OCI-LY7 (cell line): ENCODE measurements around the gene LRRC18. TPM values are rescaled to one million over a fixed set of nuclear protein-coding genes. Genes with fewer than 3 reads are reported as not detected.

Experiments used
- BruUV-seq: library from RNA; stranded (reverse); fragments of 400-500 nt; replicated peaks from 2 replicates; lab custom pipeline; 2021; lab: Mats Ljungman, UMichigan
- CTCF ChIA-PET: fragments of 300-600 bp; sonication (Branson Sonifier 250); formaldehyde crosslinking; loops from one replicate; lab custom pipeline; 2022; ENCODE audit warnings: antibody characterized with exemption; ENCODE audit not compliant: unreplicated experiment; lab: Charles Lee
- POLR2A ChIA-PET: fragments of 300-600 bp; sonication (Branson Sonifier 250); formaldehyde crosslinking; loops from one replicate; lab custom pipeline; 2022; ENCODE audit warnings: antibody characterized with exemption; lab: Charles Lee
- DNase-seq: peaks from one replicate; pipeline ENCODE4 v3.0.0-alpha.2; 2015; ENCODE audit warnings: low spot score
- H2AFZ ChIP-seq: fragments of 200-600 bp; sonication (generic), shearing (Covaris generic); 2 replicates; pipeline ENCODE4 v1.6.1; 2014; ENCODE audit warnings: mild to moderate bottlenecking, antibody characterized with exemption, low read length, moderate library complexity
- H3K27ac ChIP-seq: fragments of 200-600 bp; sonication (generic); 2 replicates; pipeline ENCODE4 v1.5.1; 2014; ENCODE audit warnings: mixed run types, low read depth, mild to moderate bottlenecking, moderate library complexity, low read length, inconsistent platforms; ENCODE audit not compliant: poor library complexity, severe bottlenecking
- H3K36me3 ChIP-seq: fragments of 200-600 bp; sonication (generic); 2 replicates; pipeline ENCODE4 v1.6.1; 2014; ENCODE audit warnings: mild to moderate bottlenecking, antibody characterized with exemption, low read length, moderate library complexity, mixed read lengths; ENCODE audit not compliant: insufficient read depth
- H3K4me1 ChIP-seq: fragments of 200-600 bp; sonication (generic); 2 replicates; pipeline ENCODE4 v1.5.1; 2014; ENCODE audit warnings: mild to moderate bottlenecking, low read length; ENCODE audit not compliant: insufficient read depth, poor library complexity, severe bottlenecking
- H3K4me2 ChIP-seq: fragments of 200-600 bp; sonication (generic); 2 replicates; pipeline ENCODE4 v1.6.1; 2014; ENCODE audit warnings: mild to moderate bottlenecking, low read length
- H3K4me3 ChIP-seq: fragments of 200-600 bp; sonication (generic); 2 replicates; pipeline ENCODE4 v1.5.1; 2014; ENCODE audit warnings: mild to moderate bottlenecking, low read depth, low read length; ENCODE audit not compliant: poor library complexity, severe bottlenecking
- H3K79me2 ChIP-seq: fragments of 200-600 bp; sonication (generic); 2 replicates; pipeline ENCODE4 v1.6.1; 2016; ENCODE audit warnings: low read depth, mild to moderate bottlenecking, low read length, moderate library complexity, mixed read lengths; ENCODE audit not compliant: insufficient read depth
- H3K9me2 ChIP-seq: fragments of 200-600 bp; sonication (generic); 2 replicates; pipeline ENCODE4 v1.6.1; 2016; ENCODE audit warnings: mild to moderate bottlenecking, low read length, mixed read lengths; ENCODE audit not compliant: insufficient read depth
- H3K9me3 ChIP-seq: fragments of 200-600 bp; sonication (generic); 2 replicates; pipeline ENCODE4 v1.6.1; 2014; ENCODE audit warnings: mild to moderate bottlenecking, mixed run types, low read length, mixed read lengths
- H4K20me1 ChIP-seq: fragments of 200-600 bp; sonication (generic); 2 replicates; pipeline ENCODE4 v1.6.1; 2014; ENCODE audit warnings: mild to moderate bottlenecking, antibody characterized with exemption, low read length, moderate library complexity, mixed read lengths; ENCODE audit not compliant: insufficient read depth
- EZH2phosphoT487 ChIP-seq: fragments of 200-600 bp; sonication (generic); IDR thresholded peaks from 2 replicates; pipeline ENCODE4 v1.6.1; 2018; ENCODE audit warnings: low read depth, borderline replicate concordance, mild to moderate bottlenecking, mixed run types, antibody characterized with exemption, low read length, moderate library complexity, mixed read lengths
- intact Hi-C: fragments of 100-400 bp; cut with micrococcal nuclease; formaldehyde crosslinking; loops from one replicate; pipeline ENCODE4 v1.10.0; 2022; ENCODE audit not compliant: unreplicated experiment
- total RNA-seq, 2 experiments: library from RNA; depleted of rRNA in 1 of 2; stranded (reverse); fragments of >200 nt in 1 of 2; shearing (Covaris generic) in 1 of 2; gene quantifications; 2 replicates each; pipeline ENCODE4 v1.2.3, GENCODE V29; 2014 to 2022
- TF ChIP-seq, protein P1 (sequence below): fragments of 200-600 bp; sonication (generic); conservative IDR thresholded peaks from 2 replicates; pipeline ENCODE4 v1.5.1; 2014; ENCODE audit warnings: mild to moderate bottlenecking, antibody characterized with exemption, low read length, moderate library complexity, mixed read lengths

Gene LRRC18
- total RNA-seq, 2 experiments from 2014 or later = not detected

DNA sequence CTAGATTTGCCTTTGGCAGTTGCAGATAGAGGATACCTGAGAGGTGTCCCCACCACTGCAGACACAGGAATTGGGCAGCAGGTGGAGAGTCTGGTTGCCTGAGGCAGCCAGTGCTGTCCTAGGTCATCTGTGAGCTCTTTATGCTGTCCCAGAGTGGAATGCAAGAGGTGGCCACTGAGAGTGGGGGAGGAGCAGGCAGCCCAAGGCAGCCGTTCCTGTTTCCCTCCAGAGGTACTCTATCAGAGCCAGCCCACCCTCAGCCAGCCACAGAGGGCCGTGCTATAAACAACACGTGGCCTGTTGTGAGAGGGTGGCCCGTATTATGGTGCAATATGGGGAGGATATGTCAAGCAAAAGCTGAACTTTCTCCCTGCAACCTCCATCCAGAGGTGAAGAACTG is 8.5 kb downstream of the LRRC18 start:
- Histone ChIP-seq H3K4me3 (no peak overlapping the region), H3K36me3 (peaks cover 4% of the 10 kb centered on the region; the same call in 1 of the 2 replicates), H4K20me1 (no peaks in the 10 kb centered on the region), H3K9me3 (no peaks in the 10 kb centered on the region), H3K4me2 (no peak overlapping the region), H3K79me2 (no peaks in the 10 kb centered on the region), H2AFZ (no peak overlapping the region), H3K9me2 (no peaks in the 10 kb centered on the region), H3K27ac (no peak overlapping the region), H3K4me1 (no peaks in the 10 kb centered on the region)
- TF ChIP-seq EZH2phosphoT487 = no peak
- TF ChIP-seq, protein P1, sequence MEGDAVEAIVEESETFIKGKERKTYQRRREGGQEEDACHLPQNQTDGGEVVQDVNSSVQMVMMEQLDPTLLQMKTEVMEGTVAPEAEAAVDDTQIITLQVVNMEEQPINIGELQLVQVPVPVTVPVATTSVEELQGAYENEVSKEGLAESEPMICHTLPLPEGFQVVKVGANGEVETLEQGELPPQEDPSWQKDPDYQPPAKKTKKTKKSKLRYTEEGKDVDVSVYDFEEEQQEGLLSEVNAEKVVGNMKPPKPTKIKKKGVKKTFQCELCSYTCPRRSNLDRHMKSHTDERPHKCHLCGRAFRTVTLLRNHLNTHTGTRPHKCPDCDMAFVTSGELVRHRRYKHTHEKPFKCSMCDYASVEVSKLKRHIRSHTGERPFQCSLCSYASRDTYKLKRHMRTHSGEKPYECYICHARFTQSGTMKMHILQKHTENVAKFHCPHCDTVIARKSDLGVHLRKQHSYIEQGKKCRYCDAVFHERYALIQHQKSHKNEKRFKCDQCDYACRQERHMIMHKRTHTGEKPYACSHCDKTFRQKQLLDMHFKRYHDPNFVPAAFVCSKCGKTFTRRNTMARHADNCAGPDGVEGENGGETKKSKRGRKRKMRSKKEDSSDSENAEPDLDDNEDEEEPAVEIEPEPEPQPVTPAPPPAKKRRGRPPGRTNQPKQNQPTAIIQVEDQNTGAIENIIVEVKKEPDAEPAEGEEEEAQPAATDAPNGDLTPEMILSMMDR = no peak
- BruUV-seq = no TSS peak
- ChIA-PET POLR2A (no interaction called here), CTCF (no interaction called here)
- intact Hi-C loops = no loop called here
- DNase-seq = no peak

DNA sequence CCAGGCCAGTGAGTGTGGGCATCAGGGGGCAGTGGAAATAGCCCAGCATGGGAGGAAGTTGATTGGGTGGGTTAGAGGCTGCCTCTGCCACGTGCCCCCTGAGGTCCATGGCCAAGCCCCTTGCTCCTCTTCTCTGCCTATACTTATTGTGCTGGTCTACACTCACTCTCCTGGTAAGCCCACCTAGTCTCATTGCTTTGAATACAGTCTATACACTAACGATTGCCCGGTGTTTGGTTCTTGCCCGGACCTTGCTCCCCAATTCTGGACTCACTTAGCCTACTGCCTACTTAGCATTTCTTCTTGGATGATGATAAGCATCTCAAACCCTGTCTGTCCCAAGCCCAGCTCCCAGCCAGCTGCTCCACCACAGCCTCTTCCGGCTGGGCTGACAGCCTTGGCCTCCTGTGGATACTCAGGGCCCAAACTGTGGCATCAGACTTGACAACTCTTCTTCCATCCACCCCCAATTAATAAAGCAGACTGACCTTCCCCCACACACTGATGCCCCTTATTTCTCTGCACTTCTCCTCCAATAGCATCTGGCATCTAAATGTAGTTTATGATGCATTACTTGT is 10.1 kb downstream of the LRRC18 start:
- intact Hi-C loops = no loop called here
- no peaks in the 10 kb centered on the region for H4K20me1 ChIP-seq
- POLR2A ChIA-PET = no interaction called here
- H3K9me3 ChIP-seq = no peaks in the 10 kb centered on the region
- peaks cover 4% of the 10 kb centered on the region; the same call in 1 of the 2 replicates for H3K36me3 ChIP-seq
- no peaks in the 10 kb centered on the region for H3K4me1 ChIP-seq
- H3K9me2 ChIP-seq = no peaks in the 10 kb centered on the region
- H2AFZ ChIP-seq = no peak overlapping the region
- DNase-seq = no peak
- no peaks in the 10 kb centered on the region for H3K79me2 ChIP-seq
- no peak for TF ChIP-seq EZH2phosphoT487
- TF ChIP-seq, protein P1 = no peak
- no peak overlapping the region for H3K27ac ChIP-seq
- no peak overlapping the region for H3K4me2 ChIP-seq
- no TSS peak for BruUV-seq
- CTCF ChIA-PET = no interaction called here
- H3K4me3 ChIP-seq = no peak overlapping the region

DNA sequence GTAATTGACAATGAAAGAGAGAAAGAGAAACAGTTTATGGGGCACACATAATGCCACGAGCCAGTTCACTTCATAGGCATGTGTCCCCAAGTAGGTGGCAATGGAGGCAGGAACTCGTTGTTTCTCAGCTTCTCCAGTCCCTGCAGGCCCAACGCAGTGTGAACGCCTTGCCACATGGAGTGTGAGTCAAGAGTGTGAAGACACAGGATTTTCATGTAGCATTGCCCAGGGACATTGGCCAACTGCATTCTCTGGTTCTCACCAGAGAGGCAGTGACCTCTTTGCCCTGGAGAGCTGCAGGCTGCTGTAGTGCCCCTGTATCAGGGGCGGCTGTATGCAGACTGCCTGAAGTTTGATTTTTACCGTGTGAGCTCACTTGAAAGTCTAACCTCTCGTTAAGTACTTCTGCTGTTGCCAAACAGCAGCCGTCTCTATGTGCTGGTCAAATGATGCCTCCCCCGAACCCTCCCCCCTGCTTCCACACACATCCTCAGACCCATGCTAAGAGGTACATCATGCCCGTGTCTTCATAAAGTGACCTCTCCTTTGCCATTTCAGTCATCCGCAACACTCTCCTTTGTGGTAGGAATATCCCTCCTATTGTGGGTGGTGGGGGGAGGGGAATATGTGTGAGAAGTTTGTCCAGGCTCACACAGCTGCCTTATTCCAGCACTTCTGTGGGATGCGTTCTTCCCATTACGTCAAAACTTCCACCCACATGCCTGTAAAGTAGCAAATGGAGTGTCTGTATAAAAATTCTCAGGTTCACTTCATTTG is 12.7 kb downstream of the LRRC18 start:
- Histone ChIP-seq H3K9me2 (no peaks in the 10 kb centered on the region), H3K4me1 (no peaks in the 10 kb centered on the region), H4K20me1 (no peaks in the 10 kb centered on the region), H3K4me2 (no peak overlapping the region), H3K4me3 (no peak overlapping the region), H3K27ac (no peak overlapping the region), H3K79me2 (no peaks in the 10 kb centered on the region), H3K9me3 (no peaks in the 10 kb centered on the region), H3K36me3 (peaks cover 4% of the 10 kb centered on the region; the same call in 1 of the 2 replicates), H2AFZ (no peak overlapping the region)
- CTCF ChIA-PET = no interaction called here
- no peak for DNase-seq
- intact Hi-C loops = no loop called here
- POLR2A ChIA-PET = no interaction called here
- no peak for TF ChIP-seq EZH2phosphoT487
- BruUV-seq = no TSS peak
